Urinary bladder (tissue), 4 donors: ENCODE results near the gene HAGH. TPM values are rescaled to one million over a fixed set of nuclear protein-coding genes. Genes with fewer than 3 reads are reported as not detected.

Experiments used
- DNase-seq: peaks from one replicate; pipeline ENCODE4 v3.0.0-alpha.2; 2015; ENCODE audit errors: extremely low spot score
- H3K27ac ChIP-seq: one replicate; pipeline ENCODE4 v1.5.1; 2013; ENCODE audit warnings: low read depth, mild to moderate bottlenecking, moderate library complexity
- H3K36me3 ChIP-seq: one replicate; pipeline ENCODE4 v1.6.1; 2013; ENCODE audit warnings: mild to moderate bottlenecking, moderate library complexity; ENCODE audit not compliant: insufficient read depth
- H3K4me1 ChIP-seq: one replicate; pipeline ENCODE4 v1.6.1; 2013; ENCODE audit warnings: mild to moderate bottlenecking, moderate library complexity; ENCODE audit not compliant: insufficient read depth
- H3K4me3 ChIP-seq: one replicate; pipeline ENCODE4 v1.5.1; 2013; ENCODE audit warnings: low read depth, low read length
- WGBS: extraction: QIAGEN DNeasy Blood & Tissue Kit; methylation state at CpG from one replicate; pipeline ENCODE4 v1.1.7; 2013; 5-methylcytosine and 5-hydroxymethylcytosine counted together
- polyA plus RNA-seq: library from polyadenylated mRNA; stranded (reverse); fragments of 200-250 nt; gene quantifications from one replicate; pipeline ENCODE4 v1.2.3, GENCODE V29; 2013
- total RNA-seq: library from RNA; depleted of rRNA; stranded (reverse); fragments of >200 nt; gene quantifications from one replicate; pipeline ENCODE4 v1.2.3, GENCODE V29; 2014
- donor health status: healthy with polysubstance abuse.
- donor health status: healthy.

The HAGH gene
- total and polyA plus RNA-seq, 2 donors = 20.9 to 96.0 TPM

DNA sequence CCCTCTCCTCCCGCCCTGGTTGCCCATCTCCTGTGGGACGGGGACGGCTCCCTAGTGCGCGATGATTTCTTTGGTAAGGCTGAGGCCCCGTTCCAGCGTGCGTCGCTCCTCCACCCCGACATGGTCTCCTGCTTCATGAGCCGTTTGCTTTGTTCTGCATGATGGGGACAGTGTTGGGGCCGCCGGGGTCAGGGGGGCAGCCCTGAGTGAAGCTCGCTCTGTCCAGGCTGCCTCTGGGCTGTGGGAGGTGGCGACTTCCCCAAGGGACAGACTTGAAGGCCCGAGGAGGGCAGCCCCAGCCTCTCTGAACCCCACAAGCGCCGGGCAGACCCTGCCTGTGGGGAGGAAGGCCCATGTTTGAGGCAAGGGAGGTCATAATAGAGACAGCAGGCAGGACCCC lies 67.7 kb downstream of the HAGH start:
- DNase-seq = no peak
- H3K4me3 ChIP-seq = no peak overlapping the region
- WGBS = 89% methylated on average over 18 of the region's 18 CpGs
- no peaks in the 10 kb centered on the region for H3K4me1 ChIP-seq
- no peak overlapping the region for H3K27ac ChIP-seq
- peaks cover 3% of the 10 kb centered on the region for H3K36me3 ChIP-seq

DNA sequence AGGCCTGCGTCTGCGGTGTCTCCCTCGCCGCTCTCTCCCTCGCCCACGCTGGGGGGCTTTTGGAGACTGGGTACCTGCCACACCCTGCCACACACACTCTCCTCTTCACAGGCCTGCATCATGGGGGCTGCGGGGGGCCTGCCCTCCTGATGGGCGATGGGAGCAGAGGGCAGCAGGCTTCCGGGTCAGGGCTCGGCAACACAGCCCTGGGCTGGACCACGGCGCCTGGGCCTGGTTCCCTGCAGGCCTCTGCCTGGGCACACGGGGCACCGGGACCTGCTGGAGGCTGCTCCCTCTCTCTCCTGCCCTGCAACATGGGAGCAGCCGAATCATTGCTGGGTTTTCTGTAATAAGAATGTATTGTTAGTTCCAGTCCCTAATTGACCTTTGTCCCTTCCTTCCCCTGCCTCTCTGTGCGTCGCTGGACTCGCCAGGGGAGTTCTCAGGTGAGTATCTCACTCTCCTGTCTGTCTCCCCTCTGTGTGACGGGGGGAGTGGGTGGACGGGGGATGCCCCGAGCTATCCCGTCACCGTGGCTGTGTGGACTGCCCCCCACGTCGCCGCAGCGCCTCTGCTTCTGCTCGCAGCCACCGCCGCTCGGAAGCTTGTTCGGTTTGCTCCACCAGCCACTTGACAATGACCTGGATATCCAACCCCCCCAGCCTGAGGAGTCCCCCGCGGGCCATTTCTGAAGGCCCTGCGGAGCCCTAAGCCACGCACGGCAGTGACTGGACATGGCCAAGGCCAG lies 68.7 kb downstream of the HAGH start:
- no peak for DNase-seq
- H3K27ac ChIP-seq = no peak overlapping the region
- WGBS = 94% methylated on average over 37 of the region's 37 CpGs
- peaks cover 3% of the 10 kb centered on the region for H3K36me3 ChIP-seq
- H3K4me3 ChIP-seq = no peak overlapping the region
- no peaks in the 10 kb centered on the region for H3K4me1 ChIP-seq

Other genes with a start within 250 kb of the HAGH start
- gene IFT140, start 214.8 kb downstream of the HAGH start, total RNA-seq = 22.2 TPM
- 18.3 TPM for gene IFT140, start 214.8 kb downstream of the HAGH start, polyA plus RNA-seq
- gene CRAMP1, start 214.5 kb downstream of the HAGH start, total RNA-seq = 10.3 TPM
- gene CRAMP1, start 214.5 kb downstream of the HAGH start, polyA plus RNA-seq = 11.2 TPM
- 37.3 TPM for gene JPT2, start 148.5 kb downstream of the HAGH start, total RNA-seq
- 30.7 TPM for gene JPT2, start 148.5 kb downstream of the HAGH start, polyA plus RNA-seq
- gene MAPK8IP3, start 120.6 kb downstream of the HAGH start, total RNA-seq = 36.8 TPM
- gene MAPK8IP3, start 120.6 kb downstream of the HAGH start, polyA plus RNA-seq = 47.0 TPM
- 19.1 TPM for gene NME3, start 55.3 kb downstream of the HAGH start, total RNA-seq
- gene NME3, start 55.3 kb downstream of the HAGH start, polyA plus RNA-seq = 121 TPM
- 8.1 TPM for gene EME2, start 54.0 kb downstream of the HAGH start, total RNA-seq
- 6.3 TPM for gene EME2, start 54.0 kb downstream of the HAGH start, polyA plus RNA-seq
- gene MRPS34, start 53.7 kb downstream of the HAGH start, total RNA-seq = 21.9 TPM
- gene MRPS34, start 53.7 kb downstream of the HAGH start, polyA plus RNA-seq = 98.2 TPM
- gene SPSB3, start 44.3 kb downstream of the HAGH start, total RNA-seq = 29.2 TPM
- 81.7 TPM for gene SPSB3, start 44.3 kb downstream of the HAGH start, polyA plus RNA-seq
- 29.5 TPM for gene NUBP2, start 43.9 kb downstream of the HAGH start, total RNA-seq
- gene NUBP2, start 43.9 kb downstream of the HAGH start, polyA plus RNA-seq = 82.0 TPM
- 0.11 TPM for gene IGFALS, start 33.1 kb downstream of the HAGH start, total RNA-seq
- gene IGFALS, start 33.1 kb downstream of the HAGH start, polyA plus RNA-seq = 0.22 TPM
- gene FAHD1, start 381 bp upstream of the HAGH start, total RNA-seq = 35.2 TPM
- 34.0 TPM for gene FAHD1, start 381 bp upstream of the HAGH start, polyA plus RNA-seq
- not detected for gene MEIOB, start 45.3 kb upstream of the HAGH start, total RNA-seq
- gene MEIOB, start 45.3 kb upstream of the HAGH start, polyA plus RNA-seq = not detected
- 1.8 TPM for gene HS3ST6, start 91.6 kb upstream of the HAGH start, total RNA-seq
- gene HS3ST6, start 91.6 kb upstream of the HAGH start, polyA plus RNA-seq = 1.6 TPM
- gene MSRB1, start 116.4 kb upstream of the HAGH start, total RNA-seq = 4.0 TPM
- 107 TPM for gene MSRB1, start 116.4 kb upstream of the HAGH start, polyA plus RNA-seq
- gene RPL3L, start 127.9 kb upstream of the HAGH start, total RNA-seq = 1.2 TPM
- not detected for gene RPL3L, start 127.9 kb upstream of the HAGH start, polyA plus RNA-seq
- gene NDUFB10, start 132.7 kb upstream of the HAGH start, total RNA-seq = 71.2 TPM
- gene NDUFB10, start 132.7 kb upstream of the HAGH start, polyA plus RNA-seq = 308 TPM
- gene RPS2, start 138.0 kb upstream of the HAGH start, total RNA-seq = 888 TPM
- 3,347 TPM for gene RPS2, start 138.0 kb upstream of the HAGH start, polyA plus RNA-seq
- gene RNF151, start 140.0 kb upstream of the HAGH start, total RNA-seq = not detected
- gene RNF151, start 140.0 kb upstream of the HAGH start, polyA plus RNA-seq = not detected
- gene TBL3, start 145.2 kb upstream of the HAGH start, total RNA-seq = 10.9 TPM
- 50.6 TPM for gene TBL3, start 145.2 kb upstream of the HAGH start, polyA plus RNA-seq
- gene NOXO1, start 154.6 kb upstream of the HAGH start, total RNA-seq = not detected
- 0.16 TPM for gene NOXO1, start 154.6 kb upstream of the HAGH start, polyA plus RNA-seq
- gene GFER, start 157.4 kb upstream of the HAGH start, total RNA-seq = 7.7 TPM
- 27.8 TPM for gene GFER, start 157.4 kb upstream of the HAGH start, polyA plus RNA-seq
- gene SYNGR3, start 163.1 kb upstream of the HAGH start, total RNA-seq = 2.0 TPM
- 1.8 TPM for gene SYNGR3, start 163.1 kb upstream of the HAGH start, polyA plus RNA-seq
- 6.3 TPM for gene ZNF598, start 183.0 kb upstream of the HAGH start, total RNA-seq
- gene ZNF598, start 183.0 kb upstream of the HAGH start, polyA plus RNA-seq = 38.4 TPM
- gene NPW, start 193.0 kb upstream of the HAGH start, total RNA-seq = not detected
- gene NPW, start 193.0 kb upstream of the HAGH start, polyA plus RNA-seq = 0.08 TPM
- gene NHERF2, start 200.1 kb upstream of the HAGH start, total RNA-seq = 25.9 TPM
- gene NHERF2, start 200.1 kb upstream of the HAGH start, polyA plus RNA-seq = 111 TPM
- gene NTHL1, start 221.0 kb upstream of the HAGH start, total RNA-seq = 13.7 TPM
- gene NTHL1, start 221.0 kb upstream of the HAGH start, polyA plus RNA-seq = 28.5 TPM
- 50.2 TPM for gene TSC2, start 221.2 kb upstream of the HAGH start, total RNA-seq
- 55.9 TPM for gene TSC2, start 221.2 kb upstream of the HAGH start, polyA plus RNA-seq